Measurements from ENCODE around the gene GTF2F2.

The GTF2F2 gene

GRCh38 chr13:45205124-45205523 is 84.8 kb downstream of the GTF2F2 start:
- Histone ChIP-seq H3K4me1 (ENCODE audit: control insufficient read depth, low read depth, low read length) (no peaks in the 10 kb centered on the region), H3K9ac (ENCODE audit: low read length) (no peak overlapping the region), H3K27me3 (ENCODE audit: control insufficient read depth, insufficient read depth, low read length) (no peaks in the 10 kb centered on the region), H3K36me3 (ENCODE audit: control insufficient read depth, low read depth, low read length) (peaks cover 9% of the 10 kb centered on the region), H3K9me3 (ENCODE audit: control insufficient read depth, low read depth, low read length) (no peaks in the 10 kb centered on the region), H3K27ac (ENCODE audit: low read length) (no peak overlapping the region), H3K4me3 (ENCODE audit: low read length) (no peak overlapping the region)

- H3K4me1 ChIP-seq (ENCODE audit: control insufficient read depth, low read depth, low read length), result no peaks in the 10 kb centered on the region
- no peak overlapping the region for H3K9ac ChIP-seq (ENCODE audit: low read length)
- H3K36me3 ChIP-seq (ENCODE audit: control insufficient read depth, low read depth, low read length), result peaks cover 9% of the 10 kb centered on the region
- no peaks in the 10 kb centered on the region for H3K27me3 ChIP-seq (ENCODE audit: control insufficient read depth, insufficient read depth, low read length)
- H3K27ac ChIP-seq (ENCODE audit: low read length), result no peak overlapping the region
- H3K4me3 ChIP-seq (ENCODE audit: low read length), result no peak overlapping the region
- no peaks in the 10 kb centered on the region for H3K9me3 ChIP-seq (ENCODE audit: control insufficient read depth, low read depth, low read length)
These were observed 86.0 kb downstream of the GTF2F2 start for GRCh38 chr13:45206340-45206739.

DNA sequence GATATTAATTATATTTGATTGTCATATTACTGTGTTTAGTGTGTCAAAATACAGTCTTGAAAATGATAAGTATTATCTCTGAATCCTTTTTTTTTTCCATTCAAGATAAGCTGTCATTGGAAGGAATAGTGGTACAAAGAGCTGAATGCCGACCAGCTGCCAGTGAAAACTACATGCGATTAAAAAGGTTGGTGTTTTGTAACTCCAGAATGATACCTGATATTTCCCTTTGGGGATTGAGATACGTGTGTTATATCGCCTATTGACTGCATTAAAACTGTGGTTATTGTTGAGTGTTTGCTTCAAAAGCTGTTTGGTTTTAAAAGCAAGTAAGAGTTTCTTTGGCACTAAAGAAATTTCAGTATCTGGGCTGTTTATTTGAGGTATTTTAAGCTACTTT is 87.0 kb downstream of the GTF2F2 start:
- no peak overlapping the region for H3K9ac ChIP-seq (ENCODE audit: low read length)

GRCh38 chr13:45208132-45208531 is 87.8 kb downstream of the GTF2F2 start:
- Histone ChIP-seq H3K9me3 (ENCODE audit: control insufficient read depth, low read depth, low read length) (no peaks in the 10 kb centered on the region), H3K27me3 (ENCODE audit: control insufficient read depth, insufficient read depth, low read length) (no peaks in the 10 kb centered on the region), H3K36me3 (ENCODE audit: control insufficient read depth, low read depth, low read length) (peaks cover 9% of the 10 kb centered on the region), H3K9ac (ENCODE audit: low read length) (no peak overlapping the region), H3K4me1 (ENCODE audit: control insufficient read depth, low read depth, low read length) (no peaks in the 10 kb centered on the region), H3K27ac (ENCODE audit: low read length) (no peak overlapping the region), H3K4me3 (ENCODE audit: low read length) (no peak overlapping the region)

More for the DNA sequence above, 87.0 kb downstream of the GTF2F2 start:
- Histone ChIP-seq H3K27ac (ENCODE audit: low read length) (no peak overlapping the region), H3K4me1 (ENCODE audit: control insufficient read depth, low read depth, low read length) (no peaks in the 10 kb centered on the region), H3K36me3 (ENCODE audit: control insufficient read depth, low read depth, low read length) (peaks cover 9% of the 10 kb centered on the region), H3K27me3 (ENCODE audit: control insufficient read depth, insufficient read depth, low read length) (no peaks in the 10 kb centered on the region), H3K9me3 (ENCODE audit: control insufficient read depth, low read depth, low read length) (no peaks in the 10 kb centered on the region), H3K4me3 (ENCODE audit: low read length) (no peak overlapping the region)

- Histone ChIP-seq H3K27ac (ENCODE audit: low read length) (no peak overlapping the region), H3K27me3 (ENCODE audit: control insufficient read depth, insufficient read depth, low read length) (no peaks in the 10 kb centered on the region), H3K36me3 (ENCODE audit: control insufficient read depth, low read depth, low read length) (peaks cover 9% of the 10 kb centered on the region), H3K4me1 (ENCODE audit: control insufficient read depth, low read depth, low read length) (no peaks in the 10 kb centered on the region), H3K9me3 (ENCODE audit: control insufficient read depth, low read depth, low read length) (no peaks in the 10 kb centered on the region), H3K4me3 (ENCODE audit: low read length) (no peak overlapping the region), H3K9ac (ENCODE audit: low read length) (no peak overlapping the region)
These were observed 88.9 kb downstream of the GTF2F2 start for GRCh38 chr13:45209229-45209628.

DNA sequence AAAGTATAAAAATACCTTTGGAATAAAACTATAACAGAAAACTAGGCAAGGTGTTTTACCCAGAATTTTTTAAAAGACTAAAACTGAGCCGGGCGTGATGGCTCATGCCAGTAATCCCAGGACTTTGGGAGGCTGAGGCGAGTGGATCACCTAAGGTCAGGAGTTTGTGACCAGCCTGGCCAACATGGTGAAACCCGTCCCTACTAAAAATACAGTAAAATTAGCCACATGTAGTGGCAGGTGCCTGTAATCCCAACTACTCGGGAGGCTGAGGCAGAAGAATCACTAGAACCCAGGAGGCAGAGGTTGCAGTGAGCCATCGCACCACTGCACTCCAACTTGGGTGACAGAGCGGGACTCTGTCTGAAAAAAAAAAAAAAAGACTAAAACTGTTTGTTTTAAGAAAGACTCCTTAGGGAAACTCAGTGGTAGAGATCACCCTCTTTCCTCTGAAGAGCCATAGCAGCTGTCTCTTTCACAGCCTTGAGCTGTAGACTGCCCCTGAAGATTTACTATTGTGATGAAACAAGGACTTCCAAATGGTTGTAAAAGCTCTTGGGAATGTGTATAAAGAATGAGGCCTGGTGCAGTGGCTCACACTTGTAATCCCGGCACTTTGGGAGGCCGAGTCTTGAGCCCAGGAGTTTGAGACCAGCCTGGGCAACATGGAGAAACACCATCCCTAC is 95.2 kb downstream of the GTF2F2 start:
- H3K4me1 ChIP-seq (ENCODE audit: control insufficient read depth, low read depth, low read length), result peaks cover 13% of the 10 kb centered on the region
- no peak overlapping the region for H3K27ac ChIP-seq (ENCODE audit: low read length)
- H3K36me3 ChIP-seq (ENCODE audit: control insufficient read depth, low read depth, low read length), result no peaks in the 10 kb centered on the region
- no peak overlapping the region for H3K4me3 ChIP-seq (ENCODE audit: low read length)
- no peak overlapping the region for H3K9ac ChIP-seq (ENCODE audit: low read length)
- no peaks in the 10 kb centered on the region for H3K27me3 ChIP-seq (ENCODE audit: control insufficient read depth, insufficient read depth, low read length)
- no peaks in the 10 kb centered on the region for H3K9me3 ChIP-seq (ENCODE audit: control insufficient read depth, low read depth, low read length)

DNA sequence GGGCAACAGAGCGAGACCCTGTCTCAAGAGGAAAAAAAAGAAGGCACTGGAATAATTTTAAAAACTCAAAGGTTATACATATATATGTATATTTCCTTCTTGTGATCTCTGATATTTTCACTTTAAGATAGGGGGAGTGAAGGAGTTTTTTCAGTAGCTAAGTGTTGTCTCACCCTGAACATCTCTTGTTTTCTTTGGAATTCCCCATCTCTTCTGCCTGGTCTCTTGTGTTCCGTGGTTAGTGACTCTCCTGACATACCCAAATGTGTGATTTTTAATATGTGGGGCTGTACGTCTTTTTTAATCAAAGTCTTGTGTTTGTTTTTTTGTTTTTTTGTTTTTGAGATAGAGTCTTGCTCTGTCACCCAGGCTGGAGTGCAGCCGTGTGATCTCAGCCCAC is 95.9 kb downstream of the GTF2F2 start:
- Histone ChIP-seq H3K4me1 (ENCODE audit: control insufficient read depth, low read depth, low read length) (peaks cover 13% of the 10 kb centered on the region), H3K27me3 (ENCODE audit: control insufficient read depth, insufficient read depth, low read length) (no peaks in the 10 kb centered on the region), H3K36me3 (ENCODE audit: control insufficient read depth, low read depth, low read length) (no peaks in the 10 kb centered on the region), H3K27ac (ENCODE audit: low read length) (no peak overlapping the region), H3K9ac (ENCODE audit: low read length) (no peak overlapping the region), H3K4me3 (ENCODE audit: low read length) (no peak overlapping the region), H3K9me3 (ENCODE audit: control insufficient read depth, low read depth, low read length) (no peaks in the 10 kb centered on the region)

DNA sequence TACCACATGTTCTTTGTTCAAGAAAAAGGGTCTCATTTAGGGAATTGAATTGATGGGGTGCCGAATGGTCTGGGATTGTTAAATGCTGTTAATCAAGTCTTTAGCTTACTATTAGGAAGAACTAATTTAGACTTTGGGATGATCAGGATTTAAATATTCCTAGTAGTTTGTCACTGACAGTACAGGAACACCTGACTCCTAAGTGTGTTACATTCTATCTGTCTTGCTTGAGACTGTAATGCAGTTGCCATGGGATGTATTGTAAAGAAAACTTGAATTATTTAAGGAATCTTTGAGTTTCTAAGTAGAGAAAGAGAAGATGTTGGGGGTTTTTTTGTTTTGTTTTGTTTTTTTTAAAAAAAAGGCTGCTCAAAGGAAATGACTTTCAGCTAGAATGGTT is 98.4 kb downstream of the GTF2F2 start:
- H3K9ac ChIP-seq (ENCODE audit: low read length), result no peak overlapping the region
- no peak overlapping the region for H3K27ac ChIP-seq (ENCODE audit: low read length)
- H3K9me3 ChIP-seq (ENCODE audit: control insufficient read depth, low read depth, low read length), result no peaks in the 10 kb centered on the region
- H3K4me3 ChIP-seq (ENCODE audit: low read length), result no peak overlapping the region
- no peaks in the 10 kb centered on the region for H3K27me3 ChIP-seq (ENCODE audit: control insufficient read depth, insufficient read depth, low read length)
- H3K36me3 ChIP-seq (ENCODE audit: control insufficient read depth, low read depth, low read length), result no peaks in the 10 kb centered on the region
- peaks cover 13% of the 10 kb centered on the region for H3K4me1 ChIP-seq (ENCODE audit: control insufficient read depth, low read depth, low read length)

GRCh38 chr13:45219123-45219891 is 99.0 kb downstream of the GTF2F2 start:
- Histone ChIP-seq H3K9me3 (ENCODE audit: control insufficient read depth, low read depth, low read length) (no peaks in the 10 kb centered on the region), H3K27ac (ENCODE audit: low read length) (no peak overlapping the region), H3K4me3 (ENCODE audit: low read length) (no peak overlapping the region), H3K27me3 (ENCODE audit: control insufficient read depth, insufficient read depth, low read length) (no peaks in the 10 kb centered on the region), H3K9ac (ENCODE audit: low read length) (no peak overlapping the region), H3K4me1 (ENCODE audit: control insufficient read depth, low read depth, low read length) (peaks cover 13% of the 10 kb centered on the region), H3K36me3 (ENCODE audit: control insufficient read depth, low read depth, low read length) (no peaks in the 10 kb centered on the region)

DNA sequence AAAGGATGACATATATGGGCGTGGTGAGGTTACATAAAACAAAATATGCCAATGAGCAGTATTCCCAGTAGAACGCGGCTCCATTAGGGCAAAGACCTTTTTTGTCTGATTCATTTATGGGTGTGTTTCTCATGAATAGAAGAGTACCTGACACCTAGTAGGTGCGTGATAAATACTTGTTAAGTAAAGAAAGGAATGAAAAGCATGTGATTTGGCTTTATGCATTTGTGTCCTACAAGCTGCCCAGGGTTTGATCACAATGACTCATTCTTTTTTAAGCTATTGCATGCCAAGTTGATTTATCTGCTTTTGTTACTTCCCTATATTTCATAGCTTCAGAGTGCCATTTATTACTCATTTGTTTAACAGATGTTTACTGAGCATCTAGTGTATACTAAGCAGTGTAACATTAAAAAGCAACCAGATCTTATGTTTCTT is 99.6 kb downstream of the GTF2F2 start:
- no peak overlapping the region for H3K9ac ChIP-seq (ENCODE audit: low read length)
- no peaks in the 10 kb centered on the region for H3K36me3 ChIP-seq (ENCODE audit: control insufficient read depth, low read depth, low read length)
- no peak overlapping the region for H3K4me3 ChIP-seq (ENCODE audit: low read length)
- peaks cover 13% of the 10 kb centered on the region for H3K4me1 ChIP-seq (ENCODE audit: control insufficient read depth, low read depth, low read length)
- H3K27ac ChIP-seq (ENCODE audit: low read length), result no peak overlapping the region
- no peaks in the 10 kb centered on the region for H3K27me3 ChIP-seq (ENCODE audit: control insufficient read depth, insufficient read depth, low read length)
- no peaks in the 10 kb centered on the region for H3K9me3 ChIP-seq (ENCODE audit: control insufficient read depth, low read depth, low read length)

- Histone ChIP-seq H3K4me1 (ENCODE audit: control insufficient read depth, low read depth, low read length) (peaks cover 13% of the 10 kb centered on the region), H3K27ac (ENCODE audit: low read length) (no peak overlapping the region), H3K4me3 (ENCODE audit: low read length) (no peak overlapping the region), H3K9ac (ENCODE audit: low read length) (no peak overlapping the region), H3K36me3 (ENCODE audit: control insufficient read depth, low read depth, low read length) (no peaks in the 10 kb centered on the region), H3K27me3 (ENCODE audit: control insufficient read depth, insufficient read depth, low read length) (no peaks in the 10 kb centered on the region), H3K9me3 (ENCODE audit: control insufficient read depth, low read depth, low read length) (no peaks in the 10 kb centered on the region)
These were observed 100.1 kb downstream of the GTF2F2 start for GRCh38 chr13:45220403-45220802.

DNA sequence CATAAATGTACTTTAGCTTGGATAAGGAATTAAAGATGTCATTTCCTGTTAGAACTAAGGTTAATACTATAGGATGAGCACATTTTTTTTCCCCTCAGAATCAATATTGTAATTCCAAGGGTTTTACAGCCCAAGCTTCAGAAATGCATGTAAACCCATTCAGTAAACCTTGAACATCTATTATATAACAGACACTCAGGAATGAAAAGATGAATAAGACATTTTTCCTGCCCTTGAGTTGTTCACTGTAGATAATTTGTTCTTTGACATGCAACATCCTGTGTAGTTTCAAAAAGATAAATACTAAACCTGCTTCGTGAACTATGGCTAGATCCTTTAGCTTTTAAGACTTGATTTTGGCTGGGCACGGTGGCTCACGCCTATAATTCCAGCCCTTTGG is 102.2 kb downstream of the GTF2F2 start:
- no peak overlapping the region for H3K9ac ChIP-seq (ENCODE audit: low read length)
- no peak overlapping the region for H3K4me3 ChIP-seq (ENCODE audit: low read length)
- H3K27ac ChIP-seq (ENCODE audit: low read length), result no peak overlapping the region
- no peaks in the 10 kb centered on the region for H3K9me3 ChIP-seq (ENCODE audit: control insufficient read depth, low read depth, low read length)
- H3K36me3 ChIP-seq (ENCODE audit: control insufficient read depth, low read depth, low read length), result no peaks in the 10 kb centered on the region
- no peaks in the 10 kb centered on the region for H3K27me3 ChIP-seq (ENCODE audit: control insufficient read depth, insufficient read depth, low read length)
- H3K4me1 ChIP-seq (ENCODE audit: control insufficient read depth, low read depth, low read length), result peaks cover 17% of the 10 kb centered on the region
